Bone marrow (tissue), 2 donors: ENCODE measurements around the gene KRT23.

Experiments used
- DNase-seq, 2 donors: peaks; one replicate each; lab custom pipeline; 2025; lab: John Stamatoyannopoulos, UW

KRT23 gene, protein sequence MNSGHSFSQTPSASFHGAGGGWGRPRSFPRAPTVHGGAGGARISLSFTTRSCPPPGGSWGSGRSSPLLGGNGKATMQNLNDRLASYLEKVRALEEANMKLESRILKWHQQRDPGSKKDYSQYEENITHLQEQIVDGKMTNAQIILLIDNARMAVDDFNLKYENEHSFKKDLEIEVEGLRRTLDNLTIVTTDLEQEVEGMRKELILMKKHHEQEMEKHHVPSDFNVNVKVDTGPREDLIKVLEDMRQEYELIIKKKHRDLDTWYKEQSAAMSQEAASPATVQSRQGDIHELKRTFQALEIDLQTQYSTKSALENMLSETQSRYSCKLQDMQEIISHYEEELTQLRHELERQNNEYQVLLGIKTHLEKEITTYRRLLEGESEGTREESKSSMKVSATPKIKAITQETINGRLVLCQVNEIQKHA

DNA sequence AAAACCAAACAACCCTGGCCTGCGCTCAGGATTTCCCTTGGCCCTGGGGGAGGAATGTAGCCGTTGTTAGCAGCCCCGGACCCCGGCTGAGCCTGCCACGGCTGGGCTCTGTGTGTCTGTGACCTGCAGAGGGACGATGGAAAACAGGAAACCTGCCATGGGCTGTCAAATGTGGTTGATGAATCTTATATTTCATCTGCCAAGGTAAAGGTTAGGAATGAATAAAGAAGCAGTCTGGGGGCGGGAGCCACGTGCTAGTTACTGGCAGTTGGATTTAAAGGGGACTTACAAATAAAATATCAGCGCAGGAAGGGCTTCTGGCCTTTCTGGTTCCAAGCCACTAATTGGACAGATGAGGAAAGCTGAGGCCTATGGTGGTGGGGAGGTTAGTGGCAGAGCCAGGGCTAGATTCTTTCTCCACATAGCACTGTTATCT, at the start of gene KRT23:
Gene KRT23, minus strand, starts transcription at position 263 of the 436 bp plus-strand sequence. CDS start 1,043 bp downstream, outside the sequence.
- no peak for DNase-seq

DNA sequence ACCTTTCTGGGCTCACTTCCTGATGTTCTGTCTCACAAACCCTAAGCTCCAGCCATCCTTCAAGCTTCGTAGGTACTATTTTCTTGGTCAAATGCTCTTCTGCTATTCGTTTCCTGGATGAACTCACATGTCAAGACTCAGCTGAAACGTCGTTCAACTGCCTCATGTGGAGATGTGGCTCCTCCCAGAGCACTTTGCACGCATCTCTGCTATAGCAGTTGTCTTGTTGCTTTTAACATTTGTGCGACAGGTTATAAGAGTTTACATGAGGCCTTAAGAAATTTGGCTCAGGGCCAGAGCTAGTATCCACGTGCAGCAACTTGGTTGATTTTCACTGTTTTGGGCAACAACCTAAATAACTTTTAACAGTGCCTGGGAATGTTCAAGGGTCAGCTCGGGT, 49.5 kb upstream of the KRT23 start:
- no peak for DNase-seq

DNA sequence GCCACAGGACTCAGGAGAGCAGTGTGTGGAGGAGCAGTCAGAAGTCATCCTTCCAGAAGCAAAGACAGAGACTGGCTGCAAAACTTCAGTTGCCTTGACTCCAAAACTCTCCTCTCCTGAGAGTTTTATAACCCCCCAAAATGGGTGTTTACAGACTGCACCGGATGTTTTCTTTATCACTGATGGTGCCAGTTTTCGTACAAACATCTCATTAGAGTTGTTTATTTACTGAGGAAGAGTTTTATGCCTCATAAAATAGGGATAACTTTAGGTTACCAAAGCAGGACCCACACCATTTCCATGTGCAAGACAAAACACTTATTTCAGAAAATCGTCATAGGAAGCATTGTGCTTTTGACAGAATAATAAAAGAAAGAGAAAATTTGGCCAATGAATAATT, 46.8 kb upstream of the KRT23 start, which contains the start of gene KRT40:
Gene KRT40, minus strand, starts transcription at position 101 of the 400 bp plus-strand sequence. Its CDS starts 53 bp downstream, at position 48.
- DNase-seq, result no peak

DNA sequence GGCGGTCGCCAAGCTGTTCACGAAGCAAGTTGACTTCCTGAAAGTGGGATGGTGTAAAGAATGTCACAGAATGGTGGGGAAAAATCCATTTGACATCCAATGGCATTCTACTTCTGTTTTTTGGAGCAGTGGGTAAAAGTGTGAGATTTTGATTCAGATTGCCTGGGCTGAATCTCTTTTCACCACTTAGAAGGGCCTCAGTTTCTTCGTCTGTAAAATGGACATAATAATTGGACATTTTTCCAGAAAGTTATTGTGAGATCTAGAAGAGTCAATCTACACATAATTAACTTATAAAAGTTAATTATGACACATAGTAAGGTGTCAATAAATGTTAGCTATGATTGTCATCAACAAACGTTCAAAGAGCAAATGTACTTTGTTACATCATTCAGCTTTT, 43.7 kb upstream of the KRT23 start:
- DNase-seq, result no peak

DNA sequence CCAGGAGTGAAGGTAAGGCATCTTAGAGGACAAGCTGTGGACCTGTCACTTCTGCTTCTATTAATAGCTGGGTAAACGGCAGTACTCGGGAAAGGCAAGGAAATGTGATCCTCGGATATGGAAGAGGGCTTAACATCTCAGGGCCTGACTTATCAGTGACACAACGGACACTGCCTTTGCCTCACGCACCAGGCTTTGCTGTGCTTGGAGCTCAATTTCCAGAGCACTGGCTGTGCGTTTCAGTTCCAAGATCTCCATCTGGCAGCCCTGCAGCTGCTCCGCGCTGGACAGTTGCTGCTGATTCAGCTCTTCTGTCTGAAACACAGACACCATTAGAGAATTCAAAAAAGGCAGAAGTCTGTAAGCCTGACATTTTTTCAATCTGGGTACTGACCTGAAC, 43.1 kb upstream of the KRT23 start:
- no peak for DNase-seq

DNA sequence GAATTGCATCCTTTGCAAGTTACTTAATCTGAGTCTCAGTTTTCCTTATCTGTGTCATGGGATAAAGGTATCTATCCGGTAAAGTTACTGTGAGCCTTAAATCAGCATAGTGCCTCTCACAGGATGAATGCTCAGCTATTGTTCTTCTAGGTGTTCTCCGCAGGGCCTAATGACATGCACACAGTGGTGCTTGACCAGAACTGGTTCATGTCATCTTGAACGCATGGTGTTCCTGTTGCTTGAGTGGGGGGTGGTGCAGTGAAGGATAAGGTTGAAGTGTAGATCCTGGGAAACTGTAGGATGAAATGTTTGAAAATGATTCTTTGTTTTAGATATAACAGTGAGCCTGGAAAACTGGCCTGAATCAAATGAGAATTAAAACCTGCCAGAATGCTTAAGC, 42.7 kb upstream of the KRT23 start:
- no peak for DNase-seq

DNA sequence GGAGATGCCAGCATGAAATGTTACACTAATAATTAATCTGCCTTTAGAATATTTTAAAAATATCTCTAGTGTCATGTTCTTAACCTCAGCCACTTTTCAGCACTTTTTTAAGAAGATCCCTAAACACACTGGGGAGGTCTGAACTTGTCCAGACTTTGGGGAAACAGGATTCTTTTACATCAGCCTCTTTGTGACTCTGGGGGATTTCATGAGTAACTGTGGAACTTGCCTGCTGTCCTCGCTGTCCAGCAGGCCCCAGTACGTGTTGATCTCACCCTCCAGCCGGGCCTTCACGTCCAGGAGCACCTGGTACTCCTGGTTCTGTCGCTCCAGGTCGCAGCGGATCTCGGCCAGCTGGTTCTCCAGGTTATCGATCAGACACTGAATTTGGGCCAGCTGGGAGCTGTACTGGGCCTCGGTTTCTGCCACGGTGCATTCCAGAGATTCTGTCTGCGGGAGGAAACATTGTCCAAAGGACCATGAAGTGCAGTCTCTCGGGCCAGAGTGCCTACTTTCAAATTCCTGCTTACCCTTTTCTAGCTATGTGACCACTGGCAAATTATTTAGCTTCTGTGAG, 41.2 kb upstream of the KRT23 start:
- no peak for DNase-seq

DNA sequence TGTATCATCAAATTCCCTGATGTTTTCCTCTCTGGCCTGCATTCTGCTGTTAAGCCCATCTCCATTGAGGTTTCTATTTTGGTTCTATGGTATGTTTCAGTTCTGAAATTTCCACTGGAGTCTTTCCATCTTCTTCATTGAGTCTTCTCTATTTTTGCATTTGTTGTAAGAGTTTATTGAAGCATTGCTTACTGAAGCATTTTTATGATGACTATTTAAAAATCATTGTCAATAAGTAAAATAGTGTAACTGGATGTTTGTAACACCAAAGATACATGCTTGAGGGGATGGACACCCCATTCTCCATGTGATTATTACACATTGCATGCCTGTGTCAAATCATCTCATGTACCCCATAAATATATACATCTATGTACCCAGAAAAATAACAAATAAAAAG, 38.1 kb upstream of the KRT23 start:
- no peak for DNase-seq

DNA sequence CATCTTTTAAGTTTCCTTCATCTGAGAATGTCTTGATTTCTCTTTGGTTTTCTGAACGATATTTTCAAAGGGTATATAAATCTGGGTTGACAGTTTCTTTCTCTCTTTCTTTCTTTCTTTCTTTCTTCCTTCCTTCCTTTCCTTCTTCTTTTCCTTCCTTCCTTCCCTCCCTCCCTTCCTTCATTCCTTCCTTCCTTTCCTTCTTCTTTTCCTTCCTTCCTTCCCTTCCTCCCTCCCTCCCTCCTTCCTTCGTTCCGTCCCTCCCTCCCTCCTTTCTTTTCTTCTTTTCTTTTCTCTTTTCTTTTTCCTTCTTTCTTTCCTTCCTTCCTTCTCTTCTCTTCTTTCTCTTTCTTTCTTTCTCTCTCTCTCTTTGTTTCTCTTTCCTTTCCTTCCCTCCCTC, 36.9 kb upstream of the KRT23 start:
- DNase-seq, result no peak

DNA sequence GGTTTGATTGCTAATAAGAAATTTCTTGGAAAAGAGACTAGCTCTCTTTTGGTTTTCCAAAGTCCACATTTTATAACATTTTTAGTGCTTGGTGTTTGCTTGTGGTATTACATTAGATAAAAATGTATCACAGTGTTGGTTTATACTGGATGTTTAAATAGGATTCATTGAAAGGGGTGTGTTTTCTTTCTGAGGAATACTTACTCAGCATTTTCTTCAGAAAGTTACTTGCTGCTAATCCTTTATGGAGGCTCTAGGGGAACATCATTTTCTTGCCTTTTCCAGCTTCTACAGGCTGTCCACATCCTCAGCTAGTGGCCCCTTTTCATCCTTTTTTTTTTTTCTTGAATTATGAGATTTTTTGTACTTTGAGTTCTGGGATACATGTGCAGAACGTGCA, 30.1 kb upstream of the KRT23 start:
- DNase-seq, result no peak

DNA sequence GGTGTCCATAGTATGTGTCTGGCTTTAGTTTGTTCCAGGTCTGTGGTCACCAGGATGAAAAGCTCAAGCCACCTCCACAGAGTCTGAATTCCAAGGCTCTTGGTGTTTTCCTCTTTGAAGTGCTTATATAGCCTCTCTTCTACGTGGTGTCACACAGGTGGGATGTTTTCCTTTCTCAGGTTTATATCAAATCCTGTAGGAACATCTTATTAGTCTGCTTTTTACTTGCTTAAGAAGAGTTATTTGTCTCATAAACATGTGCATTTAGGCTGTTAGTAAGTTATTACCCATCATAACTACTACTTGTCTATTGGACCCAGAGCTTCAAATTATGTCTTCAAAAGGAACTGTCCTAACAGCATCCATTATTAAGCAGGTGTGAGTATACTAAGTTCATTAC, 29.4 kb upstream of the KRT23 start, which contains the start of gene KRT39:
Gene KRT39, minus strand, starts transcription at position 101 of the 400 bp plus-strand sequence. Its CDS starts 92 bp downstream, at position 9.
- no peak for DNase-seq

DNA sequence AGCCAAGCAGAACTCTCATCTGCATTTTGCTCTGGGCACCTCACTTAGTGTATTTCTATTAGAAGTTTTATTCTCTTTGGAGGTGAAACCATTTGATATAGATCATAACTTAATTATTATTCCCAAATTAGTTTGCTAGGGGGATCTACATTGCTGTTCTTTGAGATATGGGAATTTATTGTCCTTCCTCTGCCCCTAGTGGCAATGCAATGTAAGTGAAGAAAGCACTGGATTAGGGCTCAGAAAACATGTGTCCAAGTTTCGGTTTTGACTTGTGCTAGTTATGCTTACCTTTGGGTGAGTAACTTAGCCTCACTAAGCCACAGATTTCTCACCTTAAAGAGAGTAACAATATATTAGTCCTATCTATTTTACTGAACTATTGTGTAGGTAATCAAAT, 26.4 kb upstream of the KRT23 start:
- DNase-seq, result no peak

DNA sequence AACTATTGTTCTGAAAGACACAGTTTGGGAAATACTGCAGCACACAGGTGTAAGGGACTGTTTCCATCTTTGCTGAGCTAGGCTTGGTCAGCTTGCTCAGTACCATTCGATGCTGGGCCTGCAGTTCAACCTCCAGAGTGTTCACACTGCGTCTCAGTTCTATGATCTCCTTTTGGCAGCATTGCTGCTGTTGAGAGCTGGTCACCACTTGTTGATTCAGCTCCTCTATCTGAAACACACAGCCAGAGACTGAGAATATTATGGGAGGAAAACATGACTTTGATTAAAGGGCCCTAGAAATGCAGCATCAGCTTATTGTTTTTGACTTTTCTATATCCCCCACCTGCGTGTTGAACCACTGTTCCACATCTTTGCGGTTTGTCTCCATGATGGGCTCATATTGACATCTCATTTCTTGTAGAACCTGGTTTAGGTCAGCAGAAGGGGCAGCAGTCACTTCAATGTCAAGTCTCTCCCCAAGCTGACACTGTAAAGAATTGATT, 24.7 kb upstream of the KRT23 start:
- no peak for DNase-seq

DNA sequence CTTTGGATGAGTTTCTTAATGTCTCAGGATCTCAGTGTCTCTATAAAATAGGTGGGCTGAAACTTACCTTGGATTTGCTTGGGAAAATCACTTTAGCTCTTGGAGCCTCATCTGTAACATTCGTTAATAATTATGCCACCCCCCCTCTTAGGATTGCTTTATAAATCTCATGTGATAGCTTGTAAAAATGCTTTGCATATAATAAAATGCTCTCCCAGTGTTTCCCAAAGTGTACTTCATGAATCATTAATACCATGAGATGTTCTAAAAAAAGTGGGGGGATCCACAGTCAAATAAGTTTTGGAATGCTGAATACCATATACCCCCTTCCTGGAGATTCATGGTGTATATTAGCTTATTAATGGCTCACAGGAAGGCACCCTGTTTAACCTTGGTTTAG, 24.1 kb upstream of the KRT23 start:
- no peak for DNase-seq

DNA sequence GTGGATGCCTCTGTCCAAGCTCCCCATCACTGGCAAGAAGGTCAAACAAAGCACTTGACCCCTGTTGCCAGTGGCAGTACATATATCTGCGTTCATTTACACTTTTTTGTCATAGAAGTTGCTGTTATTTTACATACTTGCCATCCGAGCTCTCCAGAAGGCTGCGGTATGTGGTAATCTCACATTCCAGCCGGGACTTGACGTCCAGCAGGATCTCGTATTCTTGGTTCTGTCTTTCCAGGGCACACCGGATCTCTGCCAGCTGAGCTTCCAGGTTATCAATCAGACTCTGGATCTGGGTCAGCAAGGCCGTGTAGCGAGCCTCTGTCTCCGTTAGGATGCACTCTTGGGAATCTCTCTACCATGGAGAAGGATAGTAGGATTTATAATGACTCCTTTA, 22.7 kb upstream of the KRT23 start:
- DNase-seq, result no peak

DNA sequence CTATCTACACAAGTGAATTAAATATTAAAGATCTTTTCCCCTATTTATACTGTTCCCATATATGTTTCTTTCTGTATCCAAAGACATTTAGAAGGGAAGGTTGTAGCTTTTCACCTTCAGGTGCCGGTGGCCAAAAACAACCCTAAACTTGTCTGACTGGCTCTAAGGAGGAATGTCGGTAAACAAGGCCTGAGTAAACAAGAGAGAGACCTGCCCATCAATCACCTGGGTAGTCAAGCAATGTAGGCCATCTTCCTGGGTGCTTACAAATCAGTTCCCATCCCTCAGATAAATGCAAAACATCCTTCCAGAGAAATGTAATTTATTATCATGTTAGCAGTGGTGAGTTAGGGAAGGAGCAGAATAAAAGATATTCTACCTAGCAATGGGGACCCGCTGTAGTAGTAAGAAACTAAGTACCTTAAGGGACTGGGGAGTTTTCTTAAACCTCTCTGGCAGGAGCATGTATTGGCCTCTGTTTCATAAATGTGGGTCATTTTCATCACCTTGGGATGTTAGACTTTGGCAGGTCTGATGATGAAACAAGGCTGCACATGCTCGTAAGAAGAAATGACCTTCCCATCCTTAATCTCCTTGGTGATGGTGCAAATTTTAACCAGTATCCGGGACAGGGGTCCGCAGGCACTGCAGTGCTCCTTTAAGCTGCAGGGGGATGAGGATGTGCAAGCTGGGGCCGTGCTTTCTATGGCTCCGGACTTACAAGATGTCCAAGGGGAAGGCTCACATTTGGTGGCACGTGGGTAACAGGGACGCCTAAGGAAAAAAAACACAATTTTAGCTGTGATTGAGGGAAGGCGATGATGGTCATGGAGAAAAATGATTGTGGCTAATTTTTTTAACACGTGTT, 20.9 kb upstream of the KRT23 start:
- DNase-seq, result no peak

DNA sequence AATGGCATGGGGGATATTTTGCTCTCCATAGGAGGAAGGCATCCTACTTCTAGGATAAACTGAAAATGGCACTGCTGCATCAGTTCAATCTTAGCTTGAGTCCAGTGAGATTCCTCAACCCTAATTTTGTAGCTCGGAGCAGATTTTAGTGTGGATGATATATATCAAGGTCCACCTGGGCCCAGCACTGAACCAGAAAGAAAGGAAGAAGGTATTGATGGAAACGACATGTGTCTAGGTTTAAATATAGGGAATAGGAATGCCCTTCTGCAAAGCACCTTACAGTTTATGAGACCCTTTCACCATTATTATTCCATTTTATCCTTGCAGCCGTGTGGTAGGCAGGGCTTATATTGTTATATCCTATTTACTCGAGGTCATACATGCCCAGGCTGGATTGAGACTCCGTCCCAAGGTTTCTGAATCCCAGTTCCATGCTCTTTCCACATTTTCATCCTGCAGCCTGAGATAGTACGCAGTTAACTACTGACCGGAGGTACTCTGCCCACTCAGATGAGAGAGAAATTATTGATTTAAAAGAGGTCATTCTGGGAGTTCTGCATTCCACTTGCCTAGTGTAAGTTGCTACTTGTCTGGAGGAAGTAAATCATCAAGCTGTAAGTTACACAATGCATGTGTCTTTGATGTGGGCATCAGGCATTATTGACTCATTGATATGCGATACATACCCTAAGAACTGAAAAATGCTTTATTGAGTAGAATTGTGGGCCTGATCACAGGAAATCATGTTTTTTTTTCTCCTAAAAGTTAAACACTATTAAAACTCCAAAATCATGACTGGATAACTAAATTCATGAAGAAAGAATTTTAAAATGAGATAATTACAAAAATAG, 19.2 kb upstream of the KRT23 start:
- no peak for DNase-seq

DNA sequence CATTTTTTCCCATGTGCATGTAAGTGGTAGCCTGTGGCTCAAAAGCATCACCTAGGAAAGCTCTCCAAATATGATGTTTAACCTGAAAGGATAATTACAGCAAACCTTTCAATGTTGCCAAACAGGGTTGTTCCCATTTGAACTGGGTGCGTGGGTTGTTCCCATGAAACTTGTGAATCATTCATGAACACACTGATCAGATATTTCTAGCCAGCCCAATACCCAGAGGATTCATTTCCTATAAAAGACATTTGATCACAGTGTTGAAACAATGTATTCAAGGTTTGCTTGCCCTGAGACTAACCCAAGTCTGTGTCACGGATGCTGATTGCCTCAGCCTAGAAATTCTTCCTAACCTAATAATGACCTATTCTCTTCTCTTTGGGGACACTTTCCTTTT, 16.4 kb upstream of the KRT23 start:
- no peak for DNase-seq

DNA sequence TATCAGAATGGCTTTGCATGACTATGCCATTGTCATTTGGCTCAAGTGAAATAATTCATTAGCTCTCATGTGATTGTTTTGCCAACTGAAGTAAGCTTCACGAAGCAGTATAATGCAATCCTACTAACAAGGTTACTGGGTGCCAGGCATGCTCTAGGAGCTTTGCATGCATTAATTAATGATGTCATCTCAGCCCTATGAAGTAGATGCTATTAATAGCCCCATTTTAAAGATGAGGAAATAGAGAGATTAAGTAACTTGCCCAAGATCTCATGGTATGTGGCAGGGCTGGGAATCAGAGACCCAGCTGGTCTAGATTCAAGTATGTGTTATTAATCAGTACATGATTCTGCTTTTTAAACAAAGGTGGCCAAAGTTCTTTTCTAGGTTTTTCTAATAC, 15.2 kb upstream of the KRT23 start:
- DNase-seq, result no peak

DNA sequence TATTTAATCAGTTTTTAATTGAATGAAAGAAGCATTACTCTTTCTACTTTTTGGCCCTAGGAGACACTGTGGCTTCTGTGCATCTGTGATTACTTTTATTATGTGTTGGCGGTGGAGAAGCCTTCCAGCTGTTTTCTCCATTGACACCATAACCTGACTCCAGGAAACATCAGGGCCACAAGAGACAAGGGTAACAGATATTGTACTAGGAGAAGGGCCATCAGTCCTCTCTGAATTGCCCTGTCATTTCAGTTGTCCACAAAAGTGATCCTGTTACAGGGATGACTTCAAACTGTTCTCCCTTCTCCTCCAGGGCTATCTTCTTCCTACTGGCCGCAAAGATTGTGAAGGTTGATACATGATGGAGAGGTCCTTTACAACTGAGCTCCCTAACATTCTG, 14.7 kb upstream of the KRT23 start:
- no peak for DNase-seq

DNA sequence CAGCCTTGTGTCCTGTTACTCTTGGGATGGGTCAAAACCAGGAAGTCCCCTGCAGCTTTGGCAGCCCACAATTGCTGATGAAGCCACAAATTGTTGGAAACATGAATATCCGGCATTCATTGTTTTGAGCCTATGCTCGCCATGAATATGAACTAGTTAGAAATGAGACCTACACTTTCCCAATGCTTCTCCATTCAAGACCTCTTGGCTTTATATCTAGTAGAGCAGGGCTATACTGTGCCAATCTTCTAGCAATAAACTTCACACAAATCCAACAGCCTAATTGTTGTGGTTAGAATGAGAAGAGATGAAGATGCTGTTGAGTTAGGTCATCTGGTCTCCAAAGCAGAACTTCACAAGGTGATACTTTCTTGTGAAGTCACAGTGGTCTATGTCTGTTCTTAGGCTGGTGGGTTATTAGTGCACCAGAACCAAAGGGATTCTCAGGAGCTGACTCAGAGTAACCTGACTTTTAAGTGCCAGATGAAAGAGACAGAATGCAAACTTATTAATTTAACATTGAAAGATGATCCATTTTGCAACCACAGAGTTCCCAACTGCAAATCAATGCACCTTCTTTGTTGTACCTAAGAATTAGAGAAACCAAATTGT, 13.7 kb upstream of the KRT23 start:
- no peak for DNase-seq
